ENCODE measurements around the gene TRNT1. TPM values are rescaled to one million over a fixed set of nuclear protein-coding genes. Genes with fewer than 3 reads are reported as not detected.

The TRNT1 gene
- total and polyA plus RNA-seq, 7 experiments from 2014 or later: 22.7 to 44.5 (median 36.7) TPM

DNA sequence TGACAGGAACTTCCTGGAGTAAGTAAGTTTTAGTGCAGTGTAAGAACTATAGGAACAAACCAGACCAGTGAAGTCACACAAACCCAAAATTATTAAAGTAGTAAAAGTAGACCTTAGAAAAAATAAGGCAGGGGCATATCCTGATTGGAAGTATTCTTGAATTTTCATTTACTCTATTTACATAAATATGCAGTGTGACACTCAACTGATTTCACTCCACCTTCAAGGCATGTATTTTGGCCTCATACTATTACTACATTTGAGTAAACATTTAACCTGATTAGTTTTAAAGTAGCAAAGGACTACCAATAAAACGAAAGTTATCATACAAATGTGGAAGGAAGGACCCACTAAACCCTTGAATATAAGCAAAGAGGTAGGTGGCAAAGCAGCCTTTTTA, 22.8 kb downstream of the TRNT1 start:
- ChIA-PET POLR2A (interaction anchor here (1.2 kb wide), 1 partner anchor 8 kb away, joined by 3 read pairs; no protein-coding TSS in a partner anchor), CTCF (no interaction called here)
- H3K9me3 ChIP-seq (ENCODE audit: control insufficient read depth in 2 of 3, low read length in 3 of 3): no peaks in the 10 kb centered on the region
- peaks cover 15 to 78% (median 39%) of the 10 kb centered on the region in 3 experiments for H3K36me3 ChIP-seq (ENCODE audit: control insufficient read depth in 2 of 3, insufficient read depth in 3 of 3, low read length in 3 of 3)
- DNase-seq (no peak), ATAC-seq (no peak)
- no peak overlapping the region for H3K4me3 Mint-ChIP-seq
- intact Hi-C loops (cut with micrococcal nuclease): no loop called here
- no peak overlapping the region for H3K4me3 ChIP-seq (ENCODE audit: low read length)
- peaks cover 0 to 57% (median 33%) of the 10 kb centered on the region in 5 donors for H3K36me3 Mint-ChIP-seq
- peak overlapping the region in 8 of 9 donors; percentile 38 to 81 (median 64) for H3K27ac Mint-ChIP-seq
- H3K4me1 ChIP-seq (ENCODE audit: control insufficient read depth in 2 of 2, insufficient read depth in 2 of 2, low read length in 2 of 2): peaks cover 0 to 8% of the 10 kb centered on the region in 2 donors
- H3K4me1 Mint-ChIP-seq: peaks cover 0 to 49% (median 23%) of the 10 kb centered on the region in 7 donors
- H3K9me3 Mint-ChIP-seq: no peaks in the 10 kb centered on the region
- H3K27me3 ChIP-seq (ENCODE audit: control insufficient read depth in 2 of 2, insufficient read depth in 2 of 2, low read length in 2 of 2): no peaks in the 10 kb centered on the region
- peak overlapping the region; percentile 37 for H3K27ac ChIP-seq (ENCODE audit: low read depth, low read length)
- no peaks in the 10 kb centered on the region for H3K27me3 Mint-ChIP-seq

DNA sequence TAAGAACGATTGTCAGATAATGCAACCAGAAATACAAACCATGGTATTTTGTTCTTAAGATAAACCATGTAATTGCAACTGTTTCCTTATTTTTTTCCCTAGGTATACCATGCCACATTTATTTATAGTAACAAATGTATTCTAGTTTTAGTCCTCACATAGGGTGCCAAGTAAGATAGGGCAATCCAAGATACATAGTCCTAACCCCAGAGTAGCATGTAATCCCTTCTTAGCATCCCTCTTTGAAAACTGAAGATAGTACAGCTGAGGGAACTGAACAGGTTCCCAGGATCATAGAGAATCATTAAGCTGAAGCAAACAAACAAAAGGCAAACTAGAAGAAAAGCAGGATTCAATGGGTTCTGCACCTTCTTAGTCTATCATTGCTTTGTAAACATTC, 24.8 kb downstream of the TRNT1 start:
- peak overlapping the region in 5 of 9 donors; percentile 13 to 77 (median 60) for H3K27ac Mint-ChIP-seq
- no peak overlapping the region for H3K4me3 ChIP-seq (ENCODE audit: low read length)
- H3K27ac ChIP-seq (ENCODE audit: low read depth, low read length): peak overlapping the region; percentile 47
- no peaks in the 10 kb centered on the region for H3K27me3 ChIP-seq (ENCODE audit: control insufficient read depth in 2 of 2, insufficient read depth in 2 of 2, low read length in 2 of 2)
- intact Hi-C loops (cut with micrococcal nuclease): loop anchor here in 1 of 2 donors (2.0 kb wide), 1 partner anchor 19 kb away; no protein-coding TSS in a partner anchor
- no peaks in the 10 kb centered on the region for H3K9me3 Mint-ChIP-seq
- H3K27me3 Mint-ChIP-seq: no peaks in the 10 kb centered on the region
- peaks cover 0 to 8% of the 10 kb centered on the region in 2 donors for H3K4me1 ChIP-seq (ENCODE audit: control insufficient read depth in 2 of 2, insufficient read depth in 2 of 2, low read length in 2 of 2)
- peaks cover 7 to 63% (median 33%) of the 10 kb centered on the region in 7 donors for H3K4me1 Mint-ChIP-seq
- no peak for ATAC-seq
- no peak overlapping the region for H3K4me3 Mint-ChIP-seq
- ChIA-PET CTCF (interaction anchor here (0.6 kb wide), 1 partner anchor 29 kb away, joined by 3 read pairs; no protein-coding TSS in a partner anchor), POLR2A (interaction anchor here (1.5 to 1.6 kb wide), 2 partner anchors 21 to 26 kb away, joined by 4 to 5 read pairs; no protein-coding TSS in a partner anchor)
- H3K9me3 ChIP-seq (ENCODE audit: control insufficient read depth in 2 of 3, low read length in 3 of 3): no peaks in the 10 kb centered on the region
- peaks cover 15 to 76% (median 38%) of the 10 kb centered on the region in 3 experiments for H3K36me3 ChIP-seq (ENCODE audit: control insufficient read depth in 2 of 3, insufficient read depth in 3 of 3, low read length in 3 of 3)
- H3K36me3 Mint-ChIP-seq: peaks cover 0 to 50% (median 34%) of the 10 kb centered on the region in 5 donors
- DNase-seq: no peak

GRCh38 chr3:3154879-3155610, 28.3 kb downstream of the TRNT1 start:
- H3K4me3 Mint-ChIP-seq: no peak overlapping the region
- peaks cover 6 to 54% (median 39%) of the 10 kb centered on the region in 5 donors for H3K36me3 Mint-ChIP-seq
- peak overlapping the region; percentile 15 to 89 (median 76) for H3K27ac Mint-ChIP-seq
- CTCF ChIA-PET: no interaction called here
- H3K4me1 Mint-ChIP-seq: peaks cover 10 to 86% (median 55%) of the 10 kb centered on the region in 7 donors
- H3K27me3 ChIP-seq (ENCODE audit: control insufficient read depth in 2 of 2, insufficient read depth in 2 of 2, low read length in 2 of 2): no peaks in the 10 kb centered on the region
- POLR2A ChIA-PET: interaction anchor here (0.7 to 1.8 kb wide), 2 partner anchors 9 to 20 kb away, joined by 3 to 6 read pairs; no protein-coding TSS in a partner anchor
- peaks cover 10 to 83% (median 40%) of the 10 kb centered on the region in 3 experiments for H3K36me3 ChIP-seq (ENCODE audit: control insufficient read depth in 2 of 3, insufficient read depth in 3 of 3, low read length in 3 of 3)
- H3K27me3 Mint-ChIP-seq: no peaks in the 10 kb centered on the region
- DNase-seq (no peak), ATAC-seq (no peak)
- H3K9me3 ChIP-seq (ENCODE audit: control insufficient read depth in 2 of 3, low read length in 3 of 3): no peaks in the 10 kb centered on the region
- peak overlapping the region; percentile 37 for H3K27ac ChIP-seq (ENCODE audit: low read depth, low read length)
- no peak overlapping the region for H3K4me3 ChIP-seq (ENCODE audit: low read length)
- H3K9me3 Mint-ChIP-seq: no peaks in the 10 kb centered on the region
- H3K4me1 ChIP-seq (ENCODE audit: control insufficient read depth in 2 of 2, insufficient read depth in 2 of 2, low read length in 2 of 2): peaks cover 4 to 7% of the 10 kb centered on the region in 2 donors
- intact Hi-C loops (cut with micrococcal nuclease): loop anchor here in 1 of 2 donors (1.0 kb wide), 1 partner anchor 9 kb away; no protein-coding TSS in a partner anchor

DNA sequence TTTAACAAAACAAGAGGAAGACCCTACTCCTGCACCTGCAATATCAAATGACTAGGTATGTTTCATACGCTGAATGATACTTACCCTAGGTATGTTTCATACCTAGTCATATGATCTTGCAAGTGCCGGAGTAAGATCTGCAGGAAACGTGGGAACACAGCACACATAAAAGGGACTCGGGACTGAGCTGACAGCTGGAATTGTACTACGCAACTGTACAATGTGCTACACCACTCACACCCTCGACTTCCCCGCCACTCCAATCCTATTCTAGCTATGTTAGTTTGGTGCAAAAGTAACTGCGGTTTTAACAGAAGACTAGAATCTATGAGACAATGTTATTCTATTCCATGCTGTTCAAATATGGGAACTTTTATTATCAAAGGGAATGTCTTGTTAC, 30.7 kb downstream of the TRNT1 start:
- Mint-ChIP-seq H3K36me3 (peaks cover 8 to 51% (median 42%) of the 10 kb centered on the region in 5 donors), H3K9me3 (no peaks in the 10 kb centered on the region), H3K27me3 (no peaks in the 10 kb centered on the region), H3K4me3 (peak overlapping the region in 2 of 10 donors; percentile 10 to 28), H3K4me1 (peaks cover 7 to 89% (median 65%) of the 10 kb centered on the region in 7 donors), H3K27ac (peak overlapping the region in 8 of 9 donors; percentile 69 to 90 (median 86))
- no peak overlapping the region for H3K4me3 ChIP-seq (ENCODE audit: low read length)
- CTCF ChIA-PET: interaction anchor here (1.1 to 1.5 kb wide), 2 partner anchors 14 to 43 kb away, joined by 3 to 4 read pairs; no protein-coding TSS in a partner anchor
- ATAC-seq (peak; percentile 22), DNase-seq (no peak)
- H3K27me3 ChIP-seq (ENCODE audit: control insufficient read depth in 2 of 2, insufficient read depth in 2 of 2, low read length in 2 of 2): no peaks in the 10 kb centered on the region
- no peaks in the 10 kb centered on the region for H3K9me3 ChIP-seq (ENCODE audit: control insufficient read depth in 2 of 3, low read length in 3 of 3)
- intact Hi-C loops (cut with micrococcal nuclease): no loop called here
- POLR2A ChIA-PET: interaction anchor here (0.6 to 1.0 kb wide), 2 partner anchors 28 to 30 kb away, joined by 3 to 4 read pairs; no protein-coding TSS in a partner anchor
- no peak overlapping the region for H3K27ac ChIP-seq (ENCODE audit: low read depth, low read length)
- peaks cover 0 to 4% of the 10 kb centered on the region in 2 donors for H3K4me1 ChIP-seq (ENCODE audit: control insufficient read depth in 2 of 2, insufficient read depth in 2 of 2, low read length in 2 of 2)
- peaks cover 13 to 85% (median 38%) of the 10 kb centered on the region in 3 experiments for H3K36me3 ChIP-seq (ENCODE audit: control insufficient read depth in 2 of 3, insufficient read depth in 3 of 3, low read length in 3 of 3)

DNA sequence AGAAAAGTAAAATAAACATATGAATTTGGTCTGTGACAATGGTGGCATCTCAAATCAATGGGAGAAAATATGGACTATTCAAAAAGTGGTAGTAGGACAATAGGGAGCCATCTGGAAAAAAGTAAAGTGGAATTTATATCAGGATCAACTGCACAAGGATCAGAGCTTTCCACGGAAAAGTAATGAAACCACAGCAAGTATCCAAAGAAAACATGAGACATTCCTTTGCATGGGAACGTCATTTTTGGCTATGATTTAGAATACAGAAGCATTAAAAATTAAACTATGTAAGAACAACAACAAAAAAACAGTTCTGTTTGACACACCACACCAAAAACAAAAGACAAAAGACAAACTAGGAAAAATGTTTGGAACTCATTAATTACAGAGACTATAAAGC, 34.1 kb downstream of the TRNT1 start:
- Mint-ChIP-seq H3K9me3 (no peaks in the 10 kb centered on the region), H3K4me3 (no peak overlapping the region), H3K4me1 (peaks cover 5 to 96% (median 84%) of the 10 kb centered on the region in 7 donors), H3K27me3 (no peaks in the 10 kb centered on the region), H3K36me3 (peaks cover 13 to 58% (median 40%) of the 10 kb centered on the region in 5 donors), H3K27ac (peak overlapping the region in 8 of 9 donors; percentile 15 to 85 (median 72))
- Histone ChIP-seq H3K4me1 (ENCODE audit: control insufficient read depth in 2 of 2, insufficient read depth in 2 of 2, low read length in 2 of 2) (peaks cover 0 to 4% of the 10 kb centered on the region in 2 donors), H3K27me3 (ENCODE audit: control insufficient read depth in 2 of 2, insufficient read depth in 2 of 2, low read length in 2 of 2) (no peaks in the 10 kb centered on the region), H3K9me3 (ENCODE audit: control insufficient read depth in 2 of 3, low read length in 3 of 3) (no peaks in the 10 kb centered on the region), H3K27ac (ENCODE audit: low read depth, low read length) (peak overlapping the region; percentile 4), H3K4me3 (ENCODE audit: low read length) (no peak overlapping the region), H3K36me3 (ENCODE audit: control insufficient read depth in 2 of 3, insufficient read depth in 3 of 3, low read length in 3 of 3) (peaks cover 22 to 86% (median 39%) of the 10 kb centered on the region in 3 experiments)
- no peak for ATAC-seq
- POLR2A ChIA-PET: interaction anchor here (0.6 to 1.0 kb wide), 2 partner anchors 9 to 12 kb away, joined by 3 to 4 read pairs; no protein-coding TSS in a partner anchor
- CTCF ChIA-PET: no interaction called here
- intact Hi-C loops (cut with micrococcal nuclease): no loop called here
- DNase-seq: no peak

DNA sequence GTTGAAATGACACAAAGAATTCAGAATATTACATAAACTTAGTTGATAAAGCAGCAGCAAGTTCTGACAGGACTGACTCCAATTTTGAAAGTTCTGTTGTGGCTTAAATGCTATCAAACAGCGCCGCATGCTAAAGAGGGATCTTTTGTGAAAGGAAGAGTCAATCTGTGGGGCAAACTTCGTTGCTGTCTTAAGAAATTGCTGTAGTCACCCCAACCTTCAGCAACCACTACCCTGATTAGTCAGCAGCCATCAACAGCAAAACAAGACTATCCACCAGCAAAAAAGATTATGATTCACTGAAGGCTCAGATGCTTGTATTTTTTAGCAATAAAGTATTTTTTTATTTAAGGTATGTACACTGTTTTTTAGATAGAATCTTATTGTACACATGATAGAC, 38.5 kb downstream of the TRNT1 start:
- ChIA-PET POLR2A (no interaction called here), CTCF (no interaction called here)
- H3K9me3 Mint-ChIP-seq: no peaks in the 10 kb centered on the region
- Histone ChIP-seq H3K4me1 (ENCODE audit: control insufficient read depth in 2 of 2, insufficient read depth in 2 of 2, low read length in 2 of 2) (peaks cover 0 to 12% of the 10 kb centered on the region in 2 donors), H3K9me3 (ENCODE audit: control insufficient read depth in 2 of 3, low read length in 3 of 3) (no peaks in the 10 kb centered on the region), H3K4me3 (ENCODE audit: low read length) (no peak overlapping the region), H3K27me3 (ENCODE audit: control insufficient read depth in 2 of 2, insufficient read depth in 2 of 2, low read length in 2 of 2) (no peaks in the 10 kb centered on the region), H3K36me3 (ENCODE audit: control insufficient read depth in 2 of 3, insufficient read depth in 3 of 3, low read length in 3 of 3) (peaks cover 27 to 64% (median 46%) of the 10 kb centered on the region in 3 experiments), H3K27ac (ENCODE audit: low read depth, low read length) (no peak overlapping the region)
- ATAC-seq (no peak), DNase-seq (no peak)
- H3K4me3 Mint-ChIP-seq: peak overlapping the region in 1 of 10 donors; percentile 27
- H3K36me3 Mint-ChIP-seq: peaks cover 13 to 52% (median 46%) of the 10 kb centered on the region in 5 donors
- no peaks in the 10 kb centered on the region for H3K27me3 Mint-ChIP-seq
- intact Hi-C loops (cut with micrococcal nuclease): no loop called here
- peak overlapping the region in 6 of 9 donors; percentile 55 to 83 (median 68) for H3K27ac Mint-ChIP-seq
- H3K4me1 Mint-ChIP-seq: peaks cover 10 to 94% (median 79%) of the 10 kb centered on the region in 7 donors
